ENCODE results near the gene TXLNB.

GRCh38 chr6:139219746-139220145, 72.1 kb downstream of the TXLNB start:
- TF ChIP-seq CTCF (IDR thresholded peaks at IDR 0.05): no peak
- no peak for TF ChIP-seq POLR2AphosphoS5 (IDR thresholded peaks at IDR 0.05; ENCODE audit: insufficient read depth in 1 of 2, low read depth in 1 of 2)
